Subcutaneous abdominal adipose tissue (tissue), 5 donors: ENCODE data around the gene RAPGEF5.

ENCODE experiments used
- H3K27ac ChIP-seq: one replicate; pipeline ENCODE4 v1.7.0; 2013; ENCODE audit warnings: low read depth, mild to moderate bottlenecking, inconsistent platforms, low read length, moderate library complexity
- H3K27me3 ChIP-seq, 5 donors: one replicate each; pipeline ENCODE4 v1.7.0; 2013; ENCODE audit warnings: low read length in 5 of 5, inconsistent platforms in 1 of 5; ENCODE audit not compliant: control insufficient read depth in 5 of 5, insufficient read depth in 4 of 5
- H3K36me3 ChIP-seq, 5 donors: one replicate each; pipeline ENCODE4 v1.7.0; 2013; ENCODE audit warnings: low read length in 5 of 5; ENCODE audit not compliant: control insufficient read depth in 5 of 5, insufficient read depth in 5 of 5
- H3K4me1 ChIP-seq, 5 donors: one replicate each; pipeline ENCODE4 v1.7.0; 2013; ENCODE audit warnings: low read length in 5 of 5, mild to moderate bottlenecking in 3 of 5, moderate library complexity in 1 of 5; ENCODE audit not compliant: control insufficient read depth in 5 of 5, insufficient read depth in 5 of 5
- H3K4me3 ChIP-seq, 5 donors: one replicate each; pipeline ENCODE4 v1.7.0; 2013; ENCODE audit warnings: low read length in 5 of 5, low read depth in 1 of 5
- H3K9ac ChIP-seq, 5 donors: one replicate each; pipeline ENCODE4 v1.7.0; 2013; ENCODE audit warnings: low read length in 5 of 5, mild to moderate bottlenecking in 4 of 5, moderate library complexity in 3 of 5
- H3K9me3 ChIP-seq, 5 donors: one replicate each; pipeline ENCODE4 v1.7.0; 2013; ENCODE audit warnings: low read length in 5 of 5; ENCODE audit not compliant: control insufficient read depth in 5 of 5
- donor health status: healthy.
- donor health status: healthy.
- donor health status: healthy.
- donor health status: healthy.
- donor health status: healthy.

The RAPGEF5 gene

DNA sequence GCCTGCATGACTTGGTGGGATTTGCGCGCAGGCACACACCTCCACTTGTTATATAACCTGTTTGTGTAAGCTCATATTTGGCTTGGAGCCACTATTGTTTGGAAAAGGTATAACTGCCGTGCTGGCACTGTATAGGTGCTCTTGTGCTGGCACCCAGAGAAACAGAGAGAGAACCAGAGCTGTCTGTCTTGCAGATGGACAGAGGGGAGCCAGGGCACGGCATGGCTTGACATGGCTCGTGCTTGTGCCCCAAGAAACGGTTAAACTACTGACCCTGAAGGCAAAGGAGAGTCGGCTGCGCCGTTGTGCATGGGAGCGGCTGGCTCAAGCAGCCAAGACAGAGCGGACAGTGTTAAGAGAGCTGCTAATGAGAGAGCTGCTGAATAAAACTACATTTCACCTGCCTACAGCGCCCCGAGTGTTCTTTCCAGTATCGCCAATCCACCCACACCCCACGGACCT, 23.2 kb downstream of the RAPGEF5 start:
- no peaks in the 10 kb centered on the region for H3K36me3 ChIP-seq
- H3K4me1 ChIP-seq: peaks cover 0 to 14% (median 0%) of the 10 kb centered on the region in 5 donors
- H3K27me3 ChIP-seq: peaks cover 0 to 5% (median 0%) of the 10 kb centered on the region in 5 donors
- H3K4me3 ChIP-seq: no peak overlapping the region
- no peak overlapping the region for H3K9ac ChIP-seq
- H3K9me3 ChIP-seq: no peaks in the 10 kb centered on the region
- no peak overlapping the region for H3K27ac ChIP-seq

DNA sequence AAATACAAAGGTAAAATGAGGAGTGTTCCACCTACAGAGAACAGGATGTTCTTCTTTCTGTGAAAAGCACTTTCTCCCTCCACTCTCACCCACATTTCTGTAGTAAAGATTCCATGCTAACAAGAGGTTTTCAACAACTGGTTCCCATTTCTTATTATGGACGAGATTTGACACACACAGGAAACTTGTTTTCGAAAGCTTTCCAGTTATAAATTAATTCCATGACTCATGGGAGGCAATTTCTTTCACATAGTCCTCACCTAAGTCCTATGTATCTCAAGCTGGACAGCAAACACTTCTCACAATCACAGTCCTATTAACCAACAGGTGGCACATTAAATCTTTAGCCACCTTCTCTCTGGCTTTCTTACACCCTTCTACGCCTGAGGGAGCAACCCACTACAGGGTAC, 24.5 kb downstream of the RAPGEF5 start:
- peaks cover 0 to 5% (median 0%) of the 10 kb centered on the region in 5 donors for H3K27me3 ChIP-seq
- no peak overlapping the region for H3K27ac ChIP-seq
- peaks cover 0 to 14% (median 0%) of the 10 kb centered on the region in 5 donors for H3K4me1 ChIP-seq
- H3K4me3 ChIP-seq: no peak overlapping the region
- H3K9ac ChIP-seq: no peak overlapping the region
- no peaks in the 10 kb centered on the region for H3K9me3 ChIP-seq
- H3K36me3 ChIP-seq: no peaks in the 10 kb centered on the region

DNA sequence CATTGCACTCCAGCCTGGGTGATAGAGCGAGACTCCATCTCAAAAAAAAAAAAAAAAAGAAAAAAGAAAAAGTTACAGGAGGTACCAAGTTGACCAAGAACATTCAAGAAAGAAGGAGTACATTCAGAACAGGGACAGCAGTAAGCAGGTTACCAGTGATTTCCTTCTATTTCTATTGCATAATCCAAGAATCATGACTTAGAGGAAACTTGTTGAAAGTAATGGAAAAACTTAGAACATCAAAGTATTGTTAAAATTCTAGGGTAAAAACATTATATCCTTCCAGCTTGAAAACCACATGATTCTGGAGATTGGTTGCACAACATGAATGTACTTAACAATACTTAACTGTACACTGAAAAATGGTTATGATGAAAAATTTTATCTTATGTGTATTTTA, 25.2 kb downstream of the RAPGEF5 start:
- Histone ChIP-seq H3K36me3 (no peaks in the 10 kb centered on the region), H3K4me1 (peaks cover 0 to 14% (median 0%) of the 10 kb centered on the region in 5 donors), H3K27ac (no peak overlapping the region), H3K4me3 (no peak overlapping the region), H3K27me3 (peaks cover 0 to 5% (median 0%) of the 10 kb centered on the region in 5 donors), H3K9ac (no peak overlapping the region), H3K9me3 (no peaks in the 10 kb centered on the region)

DNA sequence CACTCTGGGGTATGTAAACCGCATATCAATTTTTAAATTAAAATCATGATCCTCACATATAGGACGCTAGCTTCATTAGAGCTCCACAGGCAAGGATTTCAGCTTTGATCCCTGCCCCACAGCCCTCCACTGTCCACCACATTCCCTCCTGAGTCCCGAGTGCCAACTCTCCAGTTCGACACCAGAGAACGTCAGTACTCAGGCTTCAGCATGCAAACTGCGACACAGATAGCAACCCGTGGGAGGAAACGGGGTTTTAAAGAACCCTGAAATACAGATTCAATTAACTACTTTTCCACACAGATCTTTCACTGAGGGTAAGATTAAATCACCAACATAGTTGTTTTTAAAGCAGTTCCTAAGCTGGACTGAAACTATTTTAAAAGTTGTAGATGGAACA, 26.1 kb downstream of the RAPGEF5 start:
- Histone ChIP-seq H3K9ac (no peak overlapping the region), H3K36me3 (no peaks in the 10 kb centered on the region), H3K4me3 (no peak overlapping the region), H3K27me3 (peaks cover 0 to 5% (median 0%) of the 10 kb centered on the region in 5 donors), H3K27ac (no peak overlapping the region), H3K4me1 (peaks cover 0 to 14% (median 0%) of the 10 kb centered on the region in 5 donors), H3K9me3 (no peaks in the 10 kb centered on the region)

DNA sequence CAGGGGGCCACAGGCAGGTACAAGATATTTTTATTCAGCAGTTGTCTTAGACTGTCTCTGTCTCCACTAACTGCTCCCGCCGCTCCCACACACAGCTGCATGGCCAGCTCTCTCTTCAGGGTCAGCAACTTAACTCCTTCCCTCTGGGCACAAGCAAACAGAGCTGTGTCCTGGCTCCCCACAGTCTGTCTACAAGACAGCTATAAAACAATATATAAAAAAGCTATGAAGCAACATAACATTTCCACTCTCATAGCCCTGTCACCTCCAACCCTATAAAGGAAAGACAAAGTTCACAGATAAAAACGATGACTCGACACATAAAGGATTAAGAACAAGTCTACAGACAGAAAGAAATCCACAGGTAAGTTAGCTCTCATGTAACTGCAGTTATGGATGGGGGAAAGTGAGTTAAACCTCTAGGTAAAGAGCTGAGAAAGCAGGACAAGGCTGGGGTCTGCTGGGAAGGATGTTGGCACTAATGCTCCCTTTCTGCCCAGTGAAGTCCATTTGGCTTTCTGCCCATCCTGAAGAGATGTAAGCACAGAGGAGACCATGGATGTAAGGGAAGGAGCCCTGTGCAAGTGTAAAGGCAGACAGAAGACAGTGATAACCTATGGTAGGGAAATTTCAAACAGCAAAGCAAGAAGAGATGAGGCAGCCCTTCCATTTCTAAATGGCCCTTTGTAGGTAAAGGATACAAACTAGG, 27.0 kb downstream of the RAPGEF5 start:
- Histone ChIP-seq H3K9me3 (no peaks in the 10 kb centered on the region), H3K4me3 (no peak overlapping the region), H3K4me1 (peaks cover 0 to 14% (median 0%) of the 10 kb centered on the region in 5 donors), H3K9ac (no peak overlapping the region), H3K27me3 (peaks cover 0 to 5% (median 0%) of the 10 kb centered on the region in 5 donors), H3K36me3 (no peaks in the 10 kb centered on the region), H3K27ac (no peak overlapping the region)

DNA sequence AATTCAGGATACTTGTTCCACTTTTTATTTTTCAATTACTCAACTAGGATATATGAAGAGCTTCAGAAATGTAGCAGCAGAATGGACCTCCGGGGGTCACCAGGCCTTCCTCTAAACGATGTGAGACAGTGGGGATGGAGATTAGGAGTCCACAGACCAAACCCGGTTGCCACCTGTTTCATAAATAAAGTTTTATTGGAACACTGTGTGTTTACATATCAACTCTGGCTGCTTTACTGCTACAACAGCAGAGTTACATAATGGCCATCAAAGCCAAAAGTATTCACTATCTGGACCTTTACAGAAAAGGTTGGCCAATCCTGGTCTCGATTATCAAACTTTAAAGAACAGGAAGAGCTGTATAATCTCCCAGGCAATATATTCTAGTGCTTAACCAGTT, 30.8 kb downstream of the RAPGEF5 start:
- no peaks in the 10 kb centered on the region for H3K36me3 ChIP-seq
- H3K9me3 ChIP-seq: no peaks in the 10 kb centered on the region
- no peak overlapping the region for H3K9ac ChIP-seq
- H3K27ac ChIP-seq: no peak overlapping the region
- H3K27me3 ChIP-seq: peaks cover 0 to 5% (median 0%) of the 10 kb centered on the region in 5 donors
- H3K4me1 ChIP-seq: peaks cover 0 to 8% (median 0%) of the 10 kb centered on the region in 5 donors
- H3K4me3 ChIP-seq: no peak overlapping the region

DNA sequence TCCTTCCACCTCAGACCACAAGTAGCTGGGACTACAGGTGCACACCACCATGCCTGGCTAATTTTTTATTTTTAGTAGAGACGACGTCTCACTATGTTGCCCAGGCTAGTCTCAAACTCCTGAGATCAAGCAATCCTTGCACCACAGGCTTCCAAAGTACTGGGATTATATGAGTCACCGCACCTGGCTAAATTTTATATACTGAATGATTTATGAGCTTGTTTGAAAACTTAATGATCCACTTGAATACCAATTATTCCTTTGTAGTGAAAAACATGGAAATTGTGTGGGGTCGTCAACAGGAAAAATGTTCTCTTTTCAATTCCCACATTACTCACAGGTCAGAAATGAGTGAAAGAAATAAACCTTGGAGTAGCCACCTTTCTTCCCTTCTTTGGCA, 31.3 kb downstream of the RAPGEF5 start:
- H3K36me3 ChIP-seq: no peaks in the 10 kb centered on the region
- H3K27me3 ChIP-seq: peaks cover 0 to 3% (median 0%) of the 10 kb centered on the region in 5 donors
- H3K4me1 ChIP-seq: peaks cover 0 to 4% (median 0%) of the 10 kb centered on the region in 5 donors
- H3K9ac ChIP-seq: no peak overlapping the region
- no peaks in the 10 kb centered on the region for H3K9me3 ChIP-seq
- no peak overlapping the region for H3K4me3 ChIP-seq
- H3K27ac ChIP-seq: no peak overlapping the region

DNA sequence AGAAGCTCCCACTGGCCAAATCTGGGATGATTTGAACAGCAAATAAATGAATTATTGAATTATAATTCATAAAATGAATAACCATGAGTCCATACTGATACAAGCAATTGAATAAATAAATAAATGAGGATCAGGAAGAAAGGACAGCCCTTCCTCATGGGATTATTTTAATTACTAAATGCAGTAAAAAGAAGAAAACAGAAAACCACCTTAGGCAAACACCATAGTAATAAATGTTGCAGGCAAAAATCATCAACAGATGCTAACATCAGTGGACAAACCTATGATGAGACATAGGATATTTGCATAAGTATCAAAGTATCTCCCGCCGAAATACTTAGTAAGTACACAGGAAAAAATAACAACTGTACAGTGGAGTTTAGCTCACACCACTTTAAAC, 33.2 kb downstream of the RAPGEF5 start:
- Histone ChIP-seq H3K36me3 (no peaks in the 10 kb centered on the region), H3K4me1 (peaks cover 0 to 9% (median 0%) of the 10 kb centered on the region in 5 donors), H3K27me3 (no peaks in the 10 kb centered on the region), H3K27ac (no peak overlapping the region), H3K9me3 (no peaks in the 10 kb centered on the region), H3K9ac (no peak overlapping the region), H3K4me3 (no peak overlapping the region)

DNA sequence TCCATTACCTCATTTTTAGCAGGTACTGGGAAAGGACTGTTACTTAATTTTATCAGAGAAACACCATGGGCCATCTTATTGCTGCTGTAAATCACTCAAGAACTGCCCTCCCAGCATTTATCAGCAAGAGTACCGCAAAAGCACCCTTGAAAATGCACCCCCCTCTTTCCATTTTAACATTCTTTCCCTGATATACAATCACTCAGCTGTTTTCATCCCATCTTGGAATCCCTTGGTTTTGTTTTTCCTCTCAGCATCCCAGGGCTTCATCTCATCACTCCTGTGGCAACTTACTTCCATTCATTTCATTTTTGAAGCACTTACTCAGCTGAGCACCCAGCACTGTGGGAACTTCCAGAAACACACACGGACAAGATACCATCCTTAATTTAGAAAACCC, 36.5 kb downstream of the RAPGEF5 start:
- Histone ChIP-seq H3K4me3 (no peak overlapping the region), H3K36me3 (no peaks in the 10 kb centered on the region), H3K4me1 (peaks cover 0 to 12% (median 0%) of the 10 kb centered on the region in 5 donors), H3K9ac (no peak overlapping the region), H3K27me3 (no peaks in the 10 kb centered on the region), H3K27ac (no peak overlapping the region), H3K9me3 (no peaks in the 10 kb centered on the region)

DNA sequence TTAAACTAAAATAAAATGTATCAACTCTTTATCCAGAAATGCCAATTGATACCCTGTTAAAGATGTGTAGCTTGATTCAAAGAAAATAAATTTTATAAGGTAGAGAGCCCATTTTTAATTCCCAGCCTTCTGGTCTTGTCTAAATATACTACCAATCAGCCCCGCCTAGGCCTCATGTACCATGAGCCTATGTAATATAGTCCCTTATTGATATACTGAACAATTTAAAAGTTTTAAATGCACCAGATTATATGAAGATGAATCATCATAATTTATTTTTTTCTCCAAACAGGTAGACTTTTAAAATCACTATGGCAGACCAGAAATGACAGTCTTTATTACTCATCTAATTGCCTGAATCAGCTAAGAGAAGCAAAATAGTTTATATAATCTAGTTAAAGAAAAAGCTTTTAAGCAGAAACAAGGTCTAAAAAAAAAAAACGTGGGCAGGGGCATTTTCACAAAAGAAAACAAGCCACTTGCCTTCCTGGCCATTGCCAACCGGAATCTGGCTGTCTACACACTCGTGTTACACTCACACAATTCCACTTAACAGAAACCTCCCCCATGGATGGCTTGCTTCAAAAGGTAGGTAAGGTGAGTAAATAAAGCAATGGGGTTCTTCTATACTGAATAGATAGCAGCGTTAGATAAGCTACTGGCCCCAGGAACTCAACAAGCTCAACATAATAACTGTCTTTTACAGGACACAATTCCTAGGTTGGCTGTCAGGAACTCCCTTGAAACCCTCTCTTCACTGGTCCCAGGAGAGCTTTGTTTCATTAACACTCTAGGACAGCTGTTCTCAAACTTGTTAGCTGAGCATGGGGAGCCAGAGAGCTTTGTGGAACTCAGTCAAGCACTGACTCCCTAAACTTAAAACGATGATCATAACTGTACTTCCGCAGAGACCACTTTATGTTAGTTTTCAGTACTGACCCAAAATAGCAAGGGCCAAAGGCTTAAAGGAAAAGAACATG, 37.2 kb downstream of the RAPGEF5 start:
- H3K27me3 ChIP-seq: no peaks in the 10 kb centered on the region
- H3K9ac ChIP-seq: no peak overlapping the region
- peaks cover 0 to 12% (median 0%) of the 10 kb centered on the region in 5 donors for H3K4me1 ChIP-seq
- H3K4me3 ChIP-seq: no peak overlapping the region
- no peaks in the 10 kb centered on the region for H3K9me3 ChIP-seq
- H3K36me3 ChIP-seq: no peaks in the 10 kb centered on the region
- no peak overlapping the region for H3K27ac ChIP-seq
